Neural crest cell (in vitro differentiated cells): Measurements from ENCODE around the gene MINDY3. TPM values are rescaled to one million over a fixed set of nuclear protein-coding genes. Genes with fewer than 3 reads are reported as not detected.

Source experiments
- DNase-seq: peaks from one replicate; pipeline ENCODE4 v3.0.0; 2021; ENCODE audit warnings: low read depth, mixed read lengths, low spot score
- H3K27ac Mint-ChIP-seq: one replicate; pipeline ENCODE4 v1.8.0; 2021; ENCODE audit warnings: mild to moderate bottlenecking, mixed read lengths; ENCODE audit not compliant: unreplicated experiment
- H3K27me3 Mint-ChIP-seq: 2 replicates; pipeline ENCODE4 v1.8.0; 2021; ENCODE audit warnings: low read depth, mild to moderate bottlenecking, mixed read lengths
- H3K36me3 Mint-ChIP-seq: 2 replicates; pipeline ENCODE4 v1.8.0; 2021; ENCODE audit warnings: low read depth, mild to moderate bottlenecking, mixed read lengths
- H3K4me1 Mint-ChIP-seq: 2 replicates; pipeline ENCODE4 v1.8.0; 2021; ENCODE audit warnings: mixed read lengths
- H3K4me3 Mint-ChIP-seq: one replicate; pipeline ENCODE4 v1.8.0; 2021; ENCODE audit warnings: mild to moderate bottlenecking, mixed read lengths
- H3K9me3 Mint-ChIP-seq: 2 replicates; pipeline ENCODE4 v1.8.0; 2021; ENCODE audit warnings: mixed read lengths
- CTCF ChIP-seq: fragments of 200-600 bp; sonication (generic); conservative IDR thresholded peaks from 2 replicates; pipeline ENCODE4 v1.5.0; 2021; ENCODE audit warnings: antibody characterized with exemption, mild to moderate bottlenecking
- total RNA-seq: library from RNA; stranded (reverse); gene quantifications from 2 replicates; pipeline ENCODE4 v1.2.1, GENCODE V29; 2021

MINDY3 gene
- total RNA-seq, 1 donor from 2014 or later = 22.9 TPM

- DNase-seq = no peak
- Mint-ChIP-seq H3K4me3 (no peak overlapping the region), H3K27me3 (peaks cover 3% of the 10 kb centered on the region), H3K9me3 (no peaks in the 10 kb centered on the region), H3K36me3 (peaks cover 2% of the 10 kb centered on the region), H3K4me1 (peaks cover 5% of the 10 kb centered on the region), H3K27ac (no peak overlapping the region)
- no peak for TF ChIP-seq CTCF
These were observed 120.0 kb downstream of the MINDY3 start for GRCh38 chr10:15740261-15740660.

- Mint-ChIP-seq H3K36me3 (peaks cover 2% of the 10 kb centered on the region), H3K4me1 (peaks cover 5% of the 10 kb centered on the region), H3K9me3 (no peaks in the 10 kb centered on the region), H3K4me3 (no peak overlapping the region), H3K27ac (no peak overlapping the region), H3K27me3 (peaks cover 3% of the 10 kb centered on the region)
- no peak for DNase-seq
- no peak for TF ChIP-seq CTCF
These were observed 120.9 kb downstream of the MINDY3 start for GRCh38 chr10:15739254-15739970.

GRCh38 chr10:15738270-15738925 is 121.9 kb downstream of the MINDY3 start:
- Mint-ChIP-seq H3K27me3 (peaks cover 3% of the 10 kb centered on the region), H3K4me3 (no peak overlapping the region), H3K9me3 (peaks cover 3% of the 10 kb centered on the region), H3K4me1 (peaks cover 5% of the 10 kb centered on the region), H3K27ac (no peak overlapping the region), H3K36me3 (peaks cover 2% of the 10 kb centered on the region)
- no peak for DNase-seq
- TF ChIP-seq CTCF = no peak

- H3K36me3 Mint-ChIP-seq = peaks cover 2% of the 10 kb centered on the region
- peaks cover 3% of the 10 kb centered on the region for H3K9me3 Mint-ChIP-seq
- H3K27me3 Mint-ChIP-seq = peaks cover 3% of the 10 kb centered on the region
- H3K4me3 Mint-ChIP-seq = no peak overlapping the region
- no peak for TF ChIP-seq CTCF
- H3K27ac Mint-ChIP-seq = no peak overlapping the region
- peaks cover 5% of the 10 kb centered on the region for H3K4me1 Mint-ChIP-seq
- no peak for DNase-seq
These were observed 122.7 kb downstream of the MINDY3 start for GRCh38 chr10:15737656-15738055.

- Mint-ChIP-seq H3K36me3 (peaks cover 2% of the 10 kb centered on the region), H3K9me3 (peaks cover 8% of the 10 kb centered on the region), H3K4me3 (no peak overlapping the region), H3K27me3 (peaks cover 3% of the 10 kb centered on the region), H3K4me1 (peaks cover 5% of the 10 kb centered on the region), H3K27ac (no peak overlapping the region)
- no peak for DNase-seq
- TF ChIP-seq CTCF = no peak
These were observed 124.5 kb downstream of the MINDY3 start for GRCh38 chr10:15735763-15736162.
